Skeletal muscle satellite cell (primary cell): ENCODE data around the gene C12orf75.
"Not testable (repeated sequence)": the region's sequence is repeated elsewhere in the genome, so short reads cannot be mapped to it uniquely, and the experiment has no call there.

ENCODE experiments used
- H3K27me3 ChIP-seq: 2 replicates; pipeline ENCODE4 v1.7.0; 2013; ENCODE audit warnings: low read length; ENCODE audit not compliant: control insufficient read depth, insufficient read depth
- H3K36me3 ChIP-seq: 2 replicates; pipeline ENCODE4 v1.7.0; 2013; ENCODE audit warnings: mild to moderate bottlenecking, control low read depth, low read length; ENCODE audit not compliant: insufficient read depth
- H3K4me1 ChIP-seq: 2 replicates; pipeline ENCODE4 v1.7.0; 2013; ENCODE audit warnings: low read length; ENCODE audit not compliant: control insufficient read depth, insufficient read depth
- H3K4me2 ChIP-seq: 2 replicates; pipeline ENCODE4 v1.7.0; 2013; ENCODE audit warnings: mild to moderate bottlenecking, low read length
- H3K4me3 ChIP-seq: 2 replicates; pipeline ENCODE4 v1.7.0; 2013; ENCODE audit warnings: low read length
- H3K9ac ChIP-seq: 2 replicates; pipeline ENCODE4 v1.7.0; 2013; ENCODE audit warnings: mild to moderate bottlenecking, low read depth, low read length, moderate library complexity
- H3K9me3 ChIP-seq: replicated peaks from 2 replicates; pipeline ENCODE4 v1.7.0; 2013; ENCODE audit warnings: mild to moderate bottlenecking, control low read depth, low read length

Gene C12orf75

GRCh38 chr12:105341620-105342019 lies 11.1 kb downstream of the C12orf75 start:
- not testable (repeated sequence) for H3K4me2 ChIP-seq, H3K4me3 ChIP-seq, H3K36me3 ChIP-seq, H3K9me3 ChIP-seq, H3K9ac ChIP-seq, H3K27me3 ChIP-seq
- H3K4me1 ChIP-seq, result peaks cover 10% of the 10 kb centered on the region

GRCh38 chr12:105342464-105342863 lies 12.0 kb downstream of the C12orf75 start:
- Histone ChIP-seq H3K36me3 (no peaks in the 10 kb centered on the region), H3K9ac (no peak overlapping the region), H3K9me3 (peaks cover 2% of the 10 kb centered on the region), H3K4me3 (no peak overlapping the region), H3K4me2 (no peak overlapping the region), H3K27me3 (no peaks in the 10 kb centered on the region), H3K4me1 (peaks cover 10% of the 10 kb centered on the region)

- no peak overlapping the region for H3K9ac ChIP-seq
- no peak overlapping the region for H3K4me2 ChIP-seq
- H3K36me3 ChIP-seq, result no peaks in the 10 kb centered on the region
- no peaks in the 10 kb centered on the region for H3K27me3 ChIP-seq
- no peak overlapping the region for H3K4me3 ChIP-seq
- H3K9me3 ChIP-seq, result peaks cover 2% of the 10 kb centered on the region
- H3K4me1 ChIP-seq, result peaks cover 13% of the 10 kb centered on the region
Observed at GRCh38 chr12:105343836-105344235, 13.3 kb downstream of the C12orf75 start.

- H3K36me3 ChIP-seq, result peaks cover 14% of the 10 kb centered on the region
- no peak overlapping the region for H3K9ac ChIP-seq
- H3K4me1 ChIP-seq, result peaks cover 12% of the 10 kb centered on the region
- no peaks in the 10 kb centered on the region for H3K27me3 ChIP-seq
- H3K4me2 ChIP-seq, result no peak overlapping the region
- H3K9me3 ChIP-seq, result no peaks in the 10 kb centered on the region
- no peak overlapping the region for H3K4me3 ChIP-seq
Observed at GRCh38 chr12:105347499-105347898, 17.0 kb downstream of the C12orf75 start.

GRCh38 chr12:105348142-105348541 lies 17.7 kb downstream of the C12orf75 start:
- H3K4me3 ChIP-seq, result no peak overlapping the region
- H3K4me1 ChIP-seq, result peaks cover 15% of the 10 kb centered on the region
- H3K36me3 ChIP-seq, result peaks cover 19% of the 10 kb centered on the region
- no peaks in the 10 kb centered on the region for H3K9me3 ChIP-seq
- H3K27me3 ChIP-seq, result no peaks in the 10 kb centered on the region
- no peak overlapping the region for H3K4me2 ChIP-seq
- H3K9ac ChIP-seq, result no peak overlapping the region

GRCh38 chr12:105348561-105348960 lies 18.1 kb downstream of the C12orf75 start:
- H3K4me1 ChIP-seq, result peaks cover 17% of the 10 kb centered on the region
- H3K9me3 ChIP-seq, result no peaks in the 10 kb centered on the region
- H3K36me3 ChIP-seq, result peaks cover 20% of the 10 kb centered on the region
- no peak overlapping the region for H3K4me2 ChIP-seq
- H3K4me3 ChIP-seq, result no peak overlapping the region
- H3K9ac ChIP-seq, result no peak overlapping the region
- no peaks in the 10 kb centered on the region for H3K27me3 ChIP-seq

- peaks cover 23% of the 10 kb centered on the region for H3K36me3 ChIP-seq
- no peak overlapping the region for H3K9ac ChIP-seq
- no peak overlapping the region for H3K4me2 ChIP-seq
- no peak overlapping the region for H3K4me3 ChIP-seq
- H3K4me1 ChIP-seq, result peaks cover 17% of the 10 kb centered on the region
- H3K27me3 ChIP-seq, result no peaks in the 10 kb centered on the region
- no peaks in the 10 kb centered on the region for H3K9me3 ChIP-seq
Observed at GRCh38 chr12:105349138-105349537, 18.6 kb downstream of the C12orf75 start.

GRCh38 chr12:105351523-105351922 lies 21.0 kb downstream of the C12orf75 start:
- H3K4me3 ChIP-seq, result no peak overlapping the region
- peaks cover 24% of the 10 kb centered on the region for H3K36me3 ChIP-seq
- H3K9me3 ChIP-seq, result no peaks in the 10 kb centered on the region
- H3K9ac ChIP-seq, result no peak overlapping the region
- H3K4me1 ChIP-seq, result peaks cover 23% of the 10 kb centered on the region
- no peaks in the 10 kb centered on the region for H3K27me3 ChIP-seq
- no peak overlapping the region for H3K4me2 ChIP-seq

GRCh38 chr12:105352052-105352451 lies 21.6 kb downstream of the C12orf75 start:
- no peak overlapping the region for H3K9ac ChIP-seq
- H3K27me3 ChIP-seq, result no peaks in the 10 kb centered on the region
- no peaks in the 10 kb centered on the region for H3K9me3 ChIP-seq
- H3K4me3 ChIP-seq, result no peak overlapping the region
- peaks cover 24% of the 10 kb centered on the region for H3K36me3 ChIP-seq
- H3K4me1 ChIP-seq, result peaks cover 27% of the 10 kb centered on the region
- H3K4me2 ChIP-seq, result no peak overlapping the region

GRCh38 chr12:105352940-105353635 lies 22.6 kb downstream of the C12orf75 start:
- peak overlapping the region; percentile 9 for H3K4me2 ChIP-seq

GRCh38 chr12:105355752-105356151 lies 25.3 kb downstream of the C12orf75 start:
- peaks cover 23% of the 10 kb centered on the region for H3K36me3 ChIP-seq
- no peak overlapping the region for H3K4me2 ChIP-seq
- H3K4me3 ChIP-seq, result no peak overlapping the region
- no peak overlapping the region for H3K9ac ChIP-seq
- peaks cover 28% of the 10 kb centered on the region for H3K4me1 ChIP-seq
- H3K27me3 ChIP-seq, result no peaks in the 10 kb centered on the region
- no peaks in the 10 kb centered on the region for H3K9me3 ChIP-seq

More at GRCh38 chr12:105352940-105353635, 22.6 kb downstream of the C12orf75 start:
- Histone ChIP-seq H3K27me3 (no peaks in the 10 kb centered on the region), H3K9ac (no peak overlapping the region), H3K4me1 (peaks cover 34% of the 10 kb centered on the region), H3K36me3 (peaks cover 24% of the 10 kb centered on the region), H3K9me3 (no peaks in the 10 kb centered on the region), H3K4me3 (no peak overlapping the region)

- Histone ChIP-seq H3K9ac (no peak overlapping the region), H3K27me3 (no peaks in the 10 kb centered on the region), H3K4me3 (no peak overlapping the region), H3K4me2 (no peak overlapping the region), H3K9me3 (no peaks in the 10 kb centered on the region), H3K4me1 (peaks cover 28% of the 10 kb centered on the region), H3K36me3 (peaks cover 25% of the 10 kb centered on the region)
Observed at GRCh38 chr12:105357162-105357691, 26.7 kb downstream of the C12orf75 start.
